Jurkat, Clone E6-1 (cell line): Measurements from ENCODE around the gene GIMAP6.
A peak's percentile ranks its signal among the peaks of the same experiment; 100 is the strongest.
"Not testable (repeated sequence)": the region's sequence is repeated elsewhere in the genome, so short reads cannot be mapped to it uniquely, and the experiment has no call there.

Source experiments
- DNase-seq: peaks from one replicate; pipeline ENCODE4 v3.0.0-alpha.2; 2011; ENCODE audit warnings: low read depth, low spot score
- H3K4me3 ChIP-seq: 2 replicates; pipeline ENCODE4 v1.5.1; 2011; ENCODE audit warnings: mild to moderate bottlenecking, low read length, control low read depth, moderate library complexity

GIMAP6 gene

GRCh38 chr7:150648353-150649079 lies 16.3 kb upstream of the GIMAP6 start:
- no peak for DNase-seq
- no peak overlapping the region for H3K4me3 ChIP-seq

DNA sequence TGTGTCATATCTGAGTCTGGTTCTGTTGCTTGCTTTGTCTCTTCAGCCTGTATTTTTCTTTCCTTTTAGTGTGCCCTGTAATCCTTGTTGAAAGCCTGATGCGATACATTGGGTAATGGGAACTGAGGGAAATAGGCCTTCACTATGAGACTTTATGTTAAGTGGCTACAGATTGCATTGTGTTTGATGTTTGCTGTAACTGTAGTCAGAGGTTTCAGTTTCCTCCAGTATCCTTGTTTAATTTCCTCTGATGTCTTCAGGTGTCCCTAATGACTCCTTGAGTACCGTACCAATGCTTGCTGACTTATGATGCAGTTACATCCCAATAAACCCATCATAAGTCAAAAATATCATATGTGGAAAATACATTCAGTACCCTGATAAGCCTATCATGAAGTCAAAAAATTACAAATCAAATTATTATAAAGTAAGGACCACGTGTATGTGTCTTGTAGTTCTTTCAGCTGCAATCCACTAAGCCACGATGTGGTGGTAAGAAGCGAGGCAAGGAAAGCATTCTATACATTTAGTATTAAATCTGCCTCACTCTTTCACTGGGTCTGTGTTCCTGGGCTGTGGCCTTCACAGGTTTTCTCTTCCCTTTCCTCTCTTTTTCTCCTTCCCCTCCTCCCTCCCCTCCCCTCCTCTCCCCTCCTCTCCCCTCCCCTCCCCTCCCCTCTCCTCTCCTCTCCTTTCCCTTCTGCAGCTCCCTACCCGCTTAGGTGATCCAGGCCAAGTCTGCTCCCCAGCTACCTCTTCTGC lies 13.3 kb upstream of the GIMAP6 start:
- no peak for DNase-seq
- H3K4me3 ChIP-seq = no peak overlapping the region

- no peak for DNase-seq
- H3K4me3 ChIP-seq = no peak overlapping the region
Observed at GRCh38 chr7:150642926-150643325, 10.7 kb upstream of the GIMAP6 start.

- H3K4me3 ChIP-seq = no peak overlapping the region
- DNase-seq = no peak
Observed at GRCh38 chr7:150641854-150642253, 9.7 kb upstream of the GIMAP6 start.

DNA sequence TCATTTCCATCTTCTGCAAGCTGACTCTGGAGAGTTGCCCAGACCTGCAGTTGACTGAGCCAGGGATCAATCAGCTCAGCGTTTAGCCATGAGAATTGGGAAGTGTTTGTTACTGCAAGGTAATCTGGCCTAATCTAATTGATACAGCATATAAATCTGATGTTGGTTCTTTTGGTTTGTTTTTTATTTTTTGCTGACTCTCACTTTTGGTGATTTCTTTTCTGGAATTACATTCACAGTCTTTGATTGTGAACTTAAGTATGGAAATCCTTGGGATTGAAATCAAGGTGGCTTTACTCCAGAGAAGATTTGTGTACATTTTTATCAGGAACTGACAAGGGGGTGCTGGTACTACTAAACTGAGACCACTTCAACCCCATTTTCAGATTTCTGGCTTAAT lies 1.7 kb upstream of the GIMAP6 start:
- H3K4me3 ChIP-seq = no peak overlapping the region

GRCh38 chr7:150631084-150631826 lies 930 bp downstream of the GIMAP6 start:
- DNase-seq = peak; percentile 42
- peak overlapping the region; percentile 88 for H3K4me3 ChIP-seq

More for the DNA sequence above, 1.7 kb upstream of the GIMAP6 start:
- DNase-seq = no peak

GRCh38 chr7:150629347-150629746 lies 2.8 kb downstream of the GIMAP6 start:
- no peak overlapping the region for H3K4me3 ChIP-seq
- DNase-seq = no peak

- DNase-seq = no peak
- H3K4me3 ChIP-seq = no peak overlapping the region
Observed at GRCh38 chr7:150627959-150628358, 4.2 kb downstream of the GIMAP6 start.

GRCh38 chr7:150626696-150627095 lies 5.5 kb downstream of the GIMAP6 start:
- no peak for DNase-seq
- no peak overlapping the region for H3K4me3 ChIP-seq

GRCh38 chr7:150621376-150621775 lies 10.8 kb downstream of the GIMAP6 start:
- no peak for DNase-seq
- no peak overlapping the region for H3K4me3 ChIP-seq

DNA sequence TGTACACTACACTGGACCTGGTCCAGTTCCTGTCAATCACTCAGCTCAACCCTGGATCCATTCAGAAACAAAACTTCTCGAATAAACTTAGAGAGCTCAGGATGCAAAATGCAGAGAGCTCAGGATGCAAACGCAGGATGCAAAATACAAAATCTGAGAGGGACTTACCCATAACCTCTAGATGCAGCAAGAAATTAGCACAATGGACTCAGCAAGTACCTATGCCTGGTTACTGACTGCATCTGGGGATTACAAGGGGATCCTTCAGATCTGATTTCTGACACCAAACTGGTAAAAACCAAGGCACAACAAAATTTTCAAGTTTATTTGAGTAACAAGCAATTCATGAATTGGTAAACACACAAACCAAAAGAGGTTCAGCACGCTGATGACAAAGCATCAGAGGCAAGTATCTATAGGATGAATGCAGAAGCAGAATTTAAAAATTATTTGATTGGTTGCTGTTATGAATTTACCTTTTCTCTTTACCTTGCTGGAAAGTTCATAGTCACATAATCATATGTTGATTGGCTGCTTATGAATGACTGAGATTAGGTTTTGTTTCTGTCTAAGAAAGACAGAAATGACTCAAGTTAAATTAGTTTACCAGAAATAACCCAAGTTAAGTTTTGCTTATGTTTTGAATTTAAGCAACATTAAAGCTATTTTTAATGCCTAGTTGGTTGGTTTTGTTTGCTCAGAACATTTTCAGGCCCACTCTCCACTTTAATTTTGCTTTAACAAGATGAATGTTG lies 11.4 kb downstream of the GIMAP6 start:
- H3K4me3 ChIP-seq = no peak overlapping the region
- DNase-seq = no peak

DNA sequence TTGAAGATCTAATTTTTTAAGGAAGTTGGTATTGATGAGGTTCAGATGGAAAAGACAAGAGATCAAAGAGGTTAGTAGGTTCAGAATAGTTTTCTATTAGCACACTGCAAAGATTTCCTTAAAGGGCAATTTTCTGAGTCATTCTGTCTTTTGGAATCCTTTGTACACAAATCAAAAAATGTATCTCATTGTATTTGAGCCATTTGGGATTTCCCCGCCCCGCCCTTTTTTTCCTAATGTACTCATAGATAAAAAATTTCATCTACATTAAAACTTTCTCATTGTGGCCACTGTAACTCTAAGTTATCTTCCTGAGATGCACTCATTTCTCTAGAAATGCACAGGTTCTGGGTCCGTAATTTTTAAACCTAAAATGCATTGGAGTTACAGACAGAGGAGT lies 12.1 kb downstream of the GIMAP6 start:
- H3K4me3 ChIP-seq = no peak overlapping the region
- DNase-seq = no peak

DNA sequence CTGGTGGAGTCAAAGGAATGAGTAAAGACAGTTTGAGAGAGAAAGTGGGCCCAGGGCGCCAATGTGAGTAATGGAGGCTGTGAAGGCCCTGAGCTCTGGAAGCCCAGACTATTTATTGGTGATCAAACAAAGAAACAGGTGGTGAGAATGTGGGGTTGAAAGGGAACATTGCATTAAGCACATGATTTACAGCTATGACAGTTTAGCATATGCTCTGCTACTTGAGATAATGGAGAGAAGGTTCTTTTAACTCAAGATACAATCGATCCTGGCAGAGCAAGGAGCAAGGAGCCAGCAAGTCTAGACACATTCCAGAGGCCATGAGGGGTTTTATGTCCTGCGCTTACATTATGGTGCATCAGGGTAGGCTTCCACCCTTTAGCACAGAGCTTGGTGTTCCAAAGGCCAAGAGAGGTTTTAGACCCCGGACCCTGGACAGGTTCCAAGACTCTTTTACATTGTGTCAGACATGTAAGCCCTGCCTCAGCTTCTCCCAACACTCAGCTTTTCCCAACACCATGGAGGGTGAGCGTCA lies 16.9 kb downstream of the GIMAP6 start:
- not testable (repeated sequence) for H3K4me3 ChIP-seq, DNase-seq

DNA sequence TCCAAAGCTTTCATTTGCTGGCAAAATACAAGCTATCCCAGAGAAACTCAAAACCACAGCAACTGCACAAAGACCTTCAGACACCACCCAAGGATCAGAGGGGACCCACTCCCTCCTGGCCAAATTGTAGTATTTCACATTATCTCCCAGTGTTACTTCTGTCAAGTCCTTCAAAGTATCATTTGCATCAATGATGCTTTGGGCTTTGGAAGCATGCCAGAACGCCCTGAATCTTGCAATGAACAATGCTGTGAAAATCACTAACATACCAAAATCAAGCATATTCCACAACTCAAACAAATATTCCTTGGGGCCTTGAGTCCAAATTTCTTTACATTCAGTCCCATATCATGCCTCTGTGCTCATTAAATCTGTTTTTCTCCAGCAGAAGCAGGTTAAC lies 17.8 kb downstream of the GIMAP6 start:
- DNase-seq, H3K4me3 ChIP-seq: not testable (repeated sequence)

DNA sequence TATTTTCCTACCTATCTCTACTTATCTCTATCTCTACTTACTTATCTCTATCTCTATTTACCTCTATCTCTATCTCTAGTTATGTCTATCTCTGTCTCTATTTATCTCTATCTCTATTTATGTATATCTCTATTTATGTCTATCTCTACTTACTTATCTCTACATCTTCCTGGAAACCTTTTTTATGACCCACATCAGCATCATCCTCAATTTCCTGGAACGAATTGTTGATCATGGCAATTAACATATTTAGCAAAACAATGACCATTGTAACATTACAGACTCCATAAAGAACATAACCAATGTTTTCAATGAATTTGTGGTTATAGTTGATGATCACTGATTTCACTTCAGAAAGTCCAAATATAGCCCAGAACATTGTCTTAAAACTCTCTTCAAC lies 18.3 kb downstream of the GIMAP6 start:
- H3K4me3 ChIP-seq = no peak overlapping the region
- no peak for DNase-seq

- DNase-seq = no peak
- H3K4me3 ChIP-seq = no peak overlapping the region
Observed at GRCh38 chr7:150612925-150613324, 19.3 kb downstream of the GIMAP6 start.

DNA sequence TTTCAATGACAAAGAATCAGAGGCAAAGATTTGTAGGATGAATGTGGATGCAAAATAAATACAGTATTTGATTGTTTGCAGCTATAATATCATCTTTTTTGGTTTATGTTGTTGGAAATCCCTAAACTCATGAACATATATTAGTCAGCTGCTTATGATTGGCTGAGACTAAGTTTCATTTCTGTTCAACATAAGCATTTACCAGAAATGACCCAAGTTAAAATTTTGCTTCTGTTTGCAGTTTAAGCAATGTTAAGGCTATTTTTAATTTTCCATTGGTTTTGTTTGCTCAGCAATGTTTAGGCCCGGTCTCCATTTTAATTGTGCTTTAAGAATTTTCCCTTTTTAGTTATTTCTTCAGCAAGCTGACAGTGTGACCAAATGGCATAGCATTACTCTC lies 22.0 kb downstream of the GIMAP6 start:
- DNase-seq = no peak
- H3K4me3 ChIP-seq = no peak overlapping the region

- not testable (repeated sequence) for DNase-seq, H3K4me3 ChIP-seq
Observed at GRCh38 chr7:150603600-150603999, 28.6 kb downstream of the GIMAP6 start.

DNA sequence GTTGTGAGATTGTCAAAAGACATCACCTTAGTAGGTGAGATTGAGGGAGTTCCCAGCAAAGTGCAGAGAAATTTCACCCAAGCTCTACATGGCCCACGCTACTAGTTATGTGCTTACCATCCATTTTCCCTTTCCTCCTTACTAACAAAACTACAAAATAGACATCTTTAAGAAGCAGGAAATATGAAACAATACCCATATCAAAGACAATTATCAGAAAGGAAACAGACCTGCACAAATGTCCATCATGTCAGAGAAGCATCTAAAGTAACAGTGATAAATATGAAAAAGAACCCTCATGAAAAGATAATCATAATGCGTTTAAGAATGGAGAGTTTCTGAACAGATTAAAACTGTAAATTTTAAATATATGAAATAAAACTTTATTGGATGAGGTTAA lies 36.8 kb downstream of the GIMAP6 start:
- no peak for DNase-seq
- H3K4me3 ChIP-seq = no peak overlapping the region
